Lung (tissue), 12 donors: ENCODE results near the gene PARD6B. TPM values are rescaled to one million over a fixed set of nuclear protein-coding genes. Genes with fewer than 3 reads are reported as not detected.

ENCODE experiments used
- ATAC-seq: fragments of 200-7000 bp; cut with Tn5 transposase; one replicate; pipeline ENCODE4 v1.9.1; 2020; ENCODE audit warnings: moderate number of reproducible peaks; ENCODE audit not compliant: insufficient read depth, low FRiP score
- DNase-seq, 3 donors: peaks; one replicate each; pipeline ENCODE4 v3.0.0-alpha.2; 2013 to 2017
- H3K27ac ChIP-seq, 2 donors: one replicate each; pipeline ENCODE4 v1.5.1; 2013; ENCODE audit warnings: mild to moderate bottlenecking in 2 of 2, moderate library complexity in 2 of 2, control low read depth in 1 of 2, inconsistent platforms in 1 of 2, low read depth in 1 of 2, low read length in 1 of 2
- H3K27me3 ChIP-seq, 3 donors: one replicate each; pipeline ENCODE4 v1.5.1; 2013; ENCODE audit warnings: low read length in 2 of 3; ENCODE audit not compliant: control insufficient read depth in 3 of 3, insufficient read depth in 3 of 3
- H3K36me3 ChIP-seq, 4 donors: one replicate each; pipeline ENCODE4 v1.5.1; 2013; ENCODE audit warnings: low read length in 4 of 4, mild to moderate bottlenecking in 1 of 4, moderate library complexity in 1 of 4; ENCODE audit not compliant: control insufficient read depth in 4 of 4, insufficient read depth in 4 of 4
- H3K4me1 ChIP-seq, 5 donors: one replicate each; pipeline ENCODE4 v1.5.1; 2013; ENCODE audit warnings: low read length in 5 of 5, mild to moderate bottlenecking in 2 of 5, moderate library complexity in 1 of 5; ENCODE audit not compliant: control insufficient read depth in 5 of 5, insufficient read depth in 5 of 5
- H3K4me3 ChIP-seq: one replicate; pipeline ENCODE4 v1.5.1; 2013; ENCODE audit warnings: mild to moderate bottlenecking, control low read depth, moderate library complexity
- H3K9ac ChIP-seq, 2 donors: one replicate each; pipeline ENCODE4 v1.5.1; 2013; ENCODE audit warnings: low read length in 2 of 2, control low read depth in 1 of 2; ENCODE audit not compliant: insufficient read depth in 1 of 2
- H3K9me3 ChIP-seq, 4 donors: one replicate each; pipeline ENCODE4 v1.5.1; 2013; ENCODE audit warnings: low read length in 3 of 4, mild to moderate bottlenecking in 1 of 4, moderate library complexity in 1 of 4; ENCODE audit not compliant: control insufficient read depth in 4 of 4, insufficient read depth in 3 of 4
- WGBS, 2 donors: extraction: QIAGEN DNeasy Blood & Tissue Kit; methylation state at CpG; one replicate each; pipeline ENCODE4 v1.1.7; 2013; 5-methylcytosine and 5-hydroxymethylcytosine counted together
- polyA plus RNA-seq, 2 donors: library from polyadenylated mRNA; stranded (reverse); fragments of 200-250 nt; gene quantifications; one replicate each; pipeline ENCODE4 v1.2.1, GENCODE V29; 2013
- total RNA-seq, 2 donors: library from RNA; depleted of rRNA in 1 of 2; stranded (reverse); fragments of >200 nt in 1 of 2; gene quantifications; one replicate each; pipeline ENCODE4 v1.2.1, GENCODE V29; 2014 to 2021
- TF ChIP-seq, protein P1 (sequence below): IDR thresholded peaks from 2 replicates; pipeline ENCODE4 v1.5.1; 2012; ENCODE audit warnings: mild to moderate bottlenecking; ENCODE audit errors: control extremely low read depth, extremely low read depth
- donor health status: control.
- donor health status: control.
- donor health status: Bipolar disorder and iron deficiency.
- donor health status: healthy.
- donor health status: DM: yes; HTN: yes; CAD: no.

PARD6B gene
- total and polyA plus RNA-seq, 4 donors = 2.0 to 41.8 (median 25.8) TPM

DNA sequence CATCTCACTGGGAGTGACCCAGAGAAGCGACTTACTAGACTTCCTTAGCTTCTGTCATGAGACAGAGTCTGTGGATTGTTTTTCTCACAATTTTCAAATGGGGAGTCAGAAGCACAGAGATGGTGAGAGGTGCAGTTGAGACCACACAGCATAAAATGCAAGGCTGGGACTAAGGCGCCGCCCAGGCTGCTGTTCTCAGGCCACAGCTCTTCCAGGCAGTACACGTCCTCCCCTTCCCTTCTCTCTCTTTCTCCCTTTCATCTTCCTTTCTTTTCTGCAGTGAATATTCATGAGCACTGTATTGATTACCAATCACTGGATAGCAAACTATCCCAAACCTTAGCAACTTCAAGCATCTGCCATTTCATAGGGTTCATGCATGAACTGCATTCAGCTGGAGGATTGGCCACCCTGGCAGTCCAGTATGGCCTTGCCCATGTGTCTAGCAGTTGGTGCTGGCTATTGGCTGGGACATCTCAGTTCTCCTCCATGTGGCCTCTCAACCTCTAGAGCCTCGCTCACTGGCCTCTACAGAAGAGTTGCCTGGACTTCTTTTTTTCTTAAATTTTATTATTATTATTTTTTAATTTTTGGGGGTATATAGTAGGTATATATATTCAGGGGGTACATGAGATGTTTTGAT is 74.9 kb downstream of the PARD6B start:
- Histone ChIP-seq H3K27ac (no peak overlapping the region), H3K27me3 (no peaks in the 10 kb centered on the region), H3K9me3 (peaks cover 0 to 2% (median 0%) of the 10 kb centered on the region in 4 donors), H3K4me1 (no peaks in the 10 kb centered on the region), H3K36me3 (no peaks in the 10 kb centered on the region), H3K4me3 (no peak overlapping the region), H3K9ac (no peak overlapping the region)
- TF ChIP-seq, protein P1, sequence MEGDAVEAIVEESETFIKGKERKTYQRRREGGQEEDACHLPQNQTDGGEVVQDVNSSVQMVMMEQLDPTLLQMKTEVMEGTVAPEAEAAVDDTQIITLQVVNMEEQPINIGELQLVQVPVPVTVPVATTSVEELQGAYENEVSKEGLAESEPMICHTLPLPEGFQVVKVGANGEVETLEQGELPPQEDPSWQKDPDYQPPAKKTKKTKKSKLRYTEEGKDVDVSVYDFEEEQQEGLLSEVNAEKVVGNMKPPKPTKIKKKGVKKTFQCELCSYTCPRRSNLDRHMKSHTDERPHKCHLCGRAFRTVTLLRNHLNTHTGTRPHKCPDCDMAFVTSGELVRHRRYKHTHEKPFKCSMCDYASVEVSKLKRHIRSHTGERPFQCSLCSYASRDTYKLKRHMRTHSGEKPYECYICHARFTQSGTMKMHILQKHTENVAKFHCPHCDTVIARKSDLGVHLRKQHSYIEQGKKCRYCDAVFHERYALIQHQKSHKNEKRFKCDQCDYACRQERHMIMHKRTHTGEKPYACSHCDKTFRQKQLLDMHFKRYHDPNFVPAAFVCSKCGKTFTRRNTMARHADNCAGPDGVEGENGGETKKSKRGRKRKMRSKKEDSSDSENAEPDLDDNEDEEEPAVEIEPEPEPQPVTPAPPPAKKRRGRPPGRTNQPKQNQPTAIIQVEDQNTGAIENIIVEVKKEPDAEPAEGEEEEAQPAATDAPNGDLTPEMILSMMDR = no peak
- DNase-seq (no peak), ATAC-seq (no peak)
- WGBS, 2 donors = 92% methylated on average over 5 of the region's 5 CpGs

Other genes with a start within 250 kb of the PARD6B start
- 10 to 100 TPM; 51.4 to 80.4 TPM for gene PTPN1, start 221.2 kb upstream of the PARD6B start, total RNA-seq
- gene PTPN1, start 221.2 kb upstream of the PARD6B start, polyA plus RNA-seq = 10 to 100 TPM; 62.0 to 67.3 TPM
- 1 to 10 TPM; 4.3 to 7.9 TPM for gene RIPOR3, start 40.0 kb upstream of the PARD6B start, total RNA-seq
- gene RIPOR3, start 40.0 kb upstream of the PARD6B start, polyA plus RNA-seq = 1 to 10 TPM; 7.4 to 9.9 TPM
- gene BCAS4, start 63.5 kb downstream of the PARD6B start, total RNA-seq = 1 to 10 TPM; 4.7 to 5.7 TPM
- 1 to 10 TPM; 4.3 to 5.3 TPM for gene BCAS4, start 63.5 kb downstream of the PARD6B start, polyA plus RNA-seq
- 10 to 100 TPM; 49.0 to 81.5 TPM for gene ADNP, start 199.9 kb downstream of the PARD6B start, total RNA-seq
- 10 to 100 TPM; 18.0 to 33.9 TPM for gene ADNP, start 199.9 kb downstream of the PARD6B start, polyA plus RNA-seq
- 10 to 100 TPM; 32.2 to 34.5 TPM for gene DPM1, start 227.0 kb downstream of the PARD6B start, total RNA-seq
- gene DPM1, start 227.0 kb downstream of the PARD6B start, polyA plus RNA-seq = 10 to 100 TPM; 27.9 to 57.3 TPM
- gene MOCS3, start 227.2 kb downstream of the PARD6B start, total RNA-seq = 1 to 10 TPM; 3.3 to 5.9 TPM
- gene MOCS3, start 227.2 kb downstream of the PARD6B start, polyA plus RNA-seq = 1 to 10 TPM; 1.8 to 3.4 TPM